Measurements from ENCODE around the gene CACNA1D.

- TF ChIP-seq CTCF (IDR thresholded peaks at IDR 0.05; ENCODE audit: low read depth, low read length) (no peak), EZH2phosphoT487 (IDR thresholded peaks at IDR 0.05; ENCODE audit: low read depth) (no peak)
These were observed 356.5 kb downstream of the CACNA1D start for GRCh38 chr3:53850895-53851294.

All from OCI-LY3 (cell line).